ENCODE data around the gene NME8.

GRCh38 chr7:37901236-37901827 lies 52.9 kb downstream of the NME8 start:
- TF ChIP-seq, protein P1, sequence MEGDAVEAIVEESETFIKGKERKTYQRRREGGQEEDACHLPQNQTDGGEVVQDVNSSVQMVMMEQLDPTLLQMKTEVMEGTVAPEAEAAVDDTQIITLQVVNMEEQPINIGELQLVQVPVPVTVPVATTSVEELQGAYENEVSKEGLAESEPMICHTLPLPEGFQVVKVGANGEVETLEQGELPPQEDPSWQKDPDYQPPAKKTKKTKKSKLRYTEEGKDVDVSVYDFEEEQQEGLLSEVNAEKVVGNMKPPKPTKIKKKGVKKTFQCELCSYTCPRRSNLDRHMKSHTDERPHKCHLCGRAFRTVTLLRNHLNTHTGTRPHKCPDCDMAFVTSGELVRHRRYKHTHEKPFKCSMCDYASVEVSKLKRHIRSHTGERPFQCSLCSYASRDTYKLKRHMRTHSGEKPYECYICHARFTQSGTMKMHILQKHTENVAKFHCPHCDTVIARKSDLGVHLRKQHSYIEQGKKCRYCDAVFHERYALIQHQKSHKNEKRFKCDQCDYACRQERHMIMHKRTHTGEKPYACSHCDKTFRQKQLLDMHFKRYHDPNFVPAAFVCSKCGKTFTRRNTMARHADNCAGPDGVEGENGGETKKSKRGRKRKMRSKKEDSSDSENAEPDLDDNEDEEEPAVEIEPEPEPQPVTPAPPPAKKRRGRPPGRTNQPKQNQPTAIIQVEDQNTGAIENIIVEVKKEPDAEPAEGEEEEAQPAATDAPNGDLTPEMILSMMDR (conservative IDR thresholded peaks at IDR 0.05; ENCODE audit: low read length) = peak; percentile 80
- no peak for TF ChIP-seq EZH2phosphoT487 (IDR thresholded peaks at IDR 0.05; ENCODE audit: borderline replicate concordance, low read depth, low read length)
